Esophagus muscularis mucosa (tissue), 3 donors: ENCODE data around the gene CLCN6.

Source experiments
- CTCF ChIP-seq, 3 experiments: fragments of 200-600 bp in 2 of 3; fragments of 450-650 bp in 1 of 3; sonication (generic) in 2 of 3; IDR thresholded peaks; one replicate each; pipeline ENCODE4 v1.5.1; 2017 to 2019; ENCODE audit warnings: antibody characterized with exemption in 3 of 3, mild to moderate bottlenecking in 2 of 3, moderate library complexity in 1 of 3
- POLR2A ChIP-seq: fragments of 450-650 bp; IDR thresholded peaks from one replicate; pipeline ENCODE4 v1.6.1; 2017; ENCODE audit warnings: antibody characterized with exemption, moderate library complexity, mild to moderate bottlenecking, low read depth
- POLR2AphosphoS5 ChIP-seq, 2 donors: sonication (generic); formaldehyde crosslinking; IDR thresholded peaks; one replicate each; pipeline ENCODE4 v1.6.1; 2017; ENCODE audit warnings: antibody characterized with exemption in 2 of 2

- TF ChIP-seq CTCF (IDR thresholded peaks at IDR 0.05) = no peak
- TF ChIP-seq POLR2A = no peak
- peak; percentile 9 to 29 for TF ChIP-seq POLR2AphosphoS5 (IDR thresholded peaks at IDR 0.05)
These were observed 68.2 kb downstream of the CLCN6 start for GRCh38 chr1:11874258-11874562.
